Measurements from ENCODE around the gene KRTAP12-2.

DNA sequence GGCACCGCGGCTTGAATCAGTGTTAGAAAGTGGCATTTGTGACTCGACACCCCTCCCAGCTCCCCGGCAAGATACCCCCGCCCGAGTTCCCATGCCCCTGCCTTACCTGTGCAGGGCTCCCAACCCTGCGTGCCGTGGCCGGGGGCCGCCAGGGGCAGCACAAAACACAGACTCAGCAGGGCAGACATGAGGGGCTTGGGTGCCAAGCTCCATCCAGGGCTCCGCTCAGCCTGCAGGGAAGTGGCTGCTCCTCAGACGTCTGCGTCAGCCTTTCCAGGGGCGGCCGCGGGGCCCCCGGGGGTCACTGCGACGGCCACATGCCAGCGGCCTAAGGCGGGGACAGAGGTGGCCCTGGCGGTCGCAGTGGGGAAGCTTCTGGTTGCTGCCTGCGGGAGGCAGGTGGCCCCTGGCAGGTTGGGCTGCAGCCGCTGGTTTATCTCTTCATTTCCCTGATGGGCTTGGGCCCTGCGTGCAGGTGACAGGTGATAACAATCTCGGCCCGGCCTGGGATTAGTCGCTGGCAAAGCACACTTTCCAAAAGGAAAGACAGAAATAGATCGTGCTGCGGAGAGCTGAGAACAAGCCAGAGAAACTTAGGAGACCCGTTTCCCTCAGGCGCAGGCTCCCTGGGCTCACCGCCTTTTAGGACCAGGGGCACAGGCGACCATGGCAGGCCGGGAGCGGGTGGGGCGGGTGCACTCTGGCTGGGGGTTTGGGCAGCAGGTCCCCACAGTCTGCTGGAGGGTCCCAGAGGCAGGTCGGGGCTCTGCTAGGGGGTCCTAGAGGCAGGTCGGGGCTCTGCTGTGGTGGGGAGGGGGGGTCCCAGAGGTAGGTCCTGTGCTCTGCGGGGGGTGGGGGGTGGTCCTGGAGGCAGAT is 44.8 kb upstream of the KRTAP12-2 start, which contains the start of gene TSPEAR:
- TF ChIP-seq, protein P1, sequence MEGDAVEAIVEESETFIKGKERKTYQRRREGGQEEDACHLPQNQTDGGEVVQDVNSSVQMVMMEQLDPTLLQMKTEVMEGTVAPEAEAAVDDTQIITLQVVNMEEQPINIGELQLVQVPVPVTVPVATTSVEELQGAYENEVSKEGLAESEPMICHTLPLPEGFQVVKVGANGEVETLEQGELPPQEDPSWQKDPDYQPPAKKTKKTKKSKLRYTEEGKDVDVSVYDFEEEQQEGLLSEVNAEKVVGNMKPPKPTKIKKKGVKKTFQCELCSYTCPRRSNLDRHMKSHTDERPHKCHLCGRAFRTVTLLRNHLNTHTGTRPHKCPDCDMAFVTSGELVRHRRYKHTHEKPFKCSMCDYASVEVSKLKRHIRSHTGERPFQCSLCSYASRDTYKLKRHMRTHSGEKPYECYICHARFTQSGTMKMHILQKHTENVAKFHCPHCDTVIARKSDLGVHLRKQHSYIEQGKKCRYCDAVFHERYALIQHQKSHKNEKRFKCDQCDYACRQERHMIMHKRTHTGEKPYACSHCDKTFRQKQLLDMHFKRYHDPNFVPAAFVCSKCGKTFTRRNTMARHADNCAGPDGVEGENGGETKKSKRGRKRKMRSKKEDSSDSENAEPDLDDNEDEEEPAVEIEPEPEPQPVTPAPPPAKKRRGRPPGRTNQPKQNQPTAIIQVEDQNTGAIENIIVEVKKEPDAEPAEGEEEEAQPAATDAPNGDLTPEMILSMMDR (conservative IDR thresholded peaks at IDR 0.05; ENCODE audit: low read depth, low read length): no peak
- TF ChIP-seq EZH2 (IDR thresholded peaks at IDR 0.05; ENCODE audit: borderline replicate concordance, low read depth, low read length, poor library complexity, severe bottlenecking): no peak

Data from A673 (cell line).